HEK293 (cell line): ENCODE measurements around the gene CDH5.
A peak's percentile ranks its signal among the peaks of the same experiment; 100 is the strongest.

ENCODE experiments used
- CTCF ChIA-PET: fragments of 350-600 bp; formaldehyde crosslinking; extraction: SDS; loops from one replicate; lab custom pipeline; 2021; ENCODE audit warnings: antibody characterized with exemption; lab: Yijun Ruan, JAX
- POLR2A ChIA-PET: fragments of 300-600 bp; formaldehyde crosslinking; extraction: SDS; loops from one replicate; lab custom pipeline; 2020; ENCODE audit warnings: antibody characterized with exemption, inconsistent platforms; lab: Yijun Ruan, JAX
- H3K27ac ChIP-seq: fragments of 200-500 bp; sonication (Bioruptor generic); 2 replicates; pipeline ENCODE4 v1.5.1; 2014; ENCODE audit warnings: low read depth, low read length, control low read depth, inconsistent platforms; ENCODE audit errors: extremely low read depth
- H3K36me3 ChIP-seq, 2 experiments: fragments of 200-500 bp in 1 of 2; sonication (Bioruptor generic) in 1 of 2; 1 replicate in 1 of 2; 2 replicates in 1 of 2; pipeline ENCODE4 v1.5.1; 2014 to 2017; ENCODE audit warnings: inconsistent platforms in 2 of 2, low read length in 2 of 2; ENCODE audit not compliant: control insufficient read depth in 2 of 2, insufficient read depth in 1 of 2
- H3K4me1 ChIP-seq: fragments of 200-500 bp; sonication (Bioruptor generic); 2 replicates; pipeline ENCODE4 v1.5.1; 2014; ENCODE audit warnings: mild to moderate bottlenecking, low read length, inconsistent platforms; ENCODE audit not compliant: control insufficient read depth, insufficient read depth
- H3K4me3 ChIP-seq: 2 replicates; pipeline ENCODE4 v1.5.1; 2011; ENCODE audit warnings: low read depth, mild to moderate bottlenecking, control low read depth, low read length, moderate library complexity
- H3K9me3 ChIP-seq: fragments of 200-500 bp; sonication (Bioruptor generic); 2 replicates; pipeline ENCODE4 v1.5.1; 2014; ENCODE audit warnings: low read depth, low read length, inconsistent platforms; ENCODE audit not compliant: control insufficient read depth, insufficient read depth
- CTCF ChIP-seq: fragments of 450-650 bp; formaldehyde crosslinking; IDR thresholded peaks from 2 replicates; pipeline ENCODE4 v1.5.1; 2016; ENCODE audit warnings: missing biosample characterization, missing genetic modification characterization
- HOXD13 ChIP-seq: sonication (generic); formaldehyde crosslinking; IDR thresholded peaks from 2 replicates; pipeline ENCODE4 v1.8.0; 2022; ENCODE audit warnings: missing genetic modification reagents, borderline replicate concordance
- IKZF3 ChIP-seq: fragments of 450-650 bp; IDR thresholded peaks from 2 replicates; pipeline ENCODE4 v1.5.0; 2018; ENCODE audit warnings: missing biosample characterization, mild to moderate bottlenecking, missing genetic modification characterization, moderate library complexity
- PRDM1 ChIP-seq: fragments of 450-650 bp; formaldehyde crosslinking; IDR thresholded peaks from 2 replicates; pipeline ENCODE4; 2016; ENCODE audit warnings: missing biosample characterization, missing genetic modification characterization
- TRIM28 ChIP-seq: IDR thresholded peaks from 2 replicates; pipeline ENCODE4 v1.6.1; 2011; ENCODE audit warnings: low read length, control low read depth, borderline replicate concordance
- ZBTB7A ChIP-seq: fragments of 450-650 bp; formaldehyde crosslinking; IDR thresholded peaks from 2 replicates; pipeline ENCODE4 v1.5.1; 2016; ENCODE audit warnings: low read depth, missing biosample characterization, missing genetic modification characterization
- ZFHX2 ChIP-seq: fragments of 450-650 bp; formaldehyde crosslinking; conservative IDR thresholded peaks from 2 replicates; pipeline ENCODE4 v1.5.1; 2016; ENCODE audit warnings: missing biosample characterization, missing genetic modification characterization
- ZFP3 ChIP-seq: fragments of 450-650 bp; formaldehyde crosslinking; IDR thresholded peaks from 2 replicates; pipeline ENCODE4 v1.5.1; 2016; ENCODE audit warnings: low read depth, missing biosample characterization, missing genetic modification characterization
- ZIC2 ChIP-seq: fragments of 450-650 bp; formaldehyde crosslinking; IDR thresholded peaks from 2 replicates; pipeline ENCODE4 v1.5.1; 2016; ENCODE audit warnings: missing biosample characterization, missing genetic modification characterization
- ZNF133 ChIP-seq: fragments of 450-650 bp; formaldehyde crosslinking; IDR thresholded peaks from 2 replicates; pipeline ENCODE4 v1.5.1; 2016; ENCODE audit warnings: missing biosample characterization, missing genetic modification characterization
- ZNF138 ChIP-seq: fragments of 450-650 bp; formaldehyde crosslinking; IDR thresholded peaks from 2 replicates; pipeline ENCODE4 v1.5.1; 2016; ENCODE audit warnings: missing biosample characterization, missing genetic modification characterization, borderline replicate concordance
- ZNF157 ChIP-seq: fragments of 450-650 bp; formaldehyde crosslinking; IDR thresholded peaks from 2 replicates; pipeline ENCODE4 v1.5.1; 2016; ENCODE audit warnings: missing biosample characterization, missing genetic modification characterization
- ZNF174 ChIP-seq: fragments of 450-650 bp; formaldehyde crosslinking; IDR thresholded peaks from 2 replicates; pipeline ENCODE4 v1.5.0; 2017; ENCODE audit warnings: missing biosample characterization, mild to moderate bottlenecking, missing genetic modification characterization
- ZNF302 ChIP-seq: fragments of 450-650 bp; formaldehyde crosslinking; IDR thresholded peaks from 2 replicates; pipeline ENCODE4 v1.5.1; 2016; ENCODE audit warnings: missing biosample characterization, missing genetic modification characterization, low read depth
- ZNF426 ChIP-seq: fragments of 450-650 bp; formaldehyde crosslinking; IDR thresholded peaks from 2 replicates; pipeline ENCODE4 v1.5.1; 2017; ENCODE audit warnings: missing biosample characterization, missing genetic modification characterization, mild to moderate bottlenecking, inconsistent platforms, moderate library complexity
- ZNF529 ChIP-seq: fragments of 450-650 bp; formaldehyde crosslinking; IDR thresholded peaks from 2 replicates; pipeline ENCODE4 v1.5.1; 2017; ENCODE audit warnings: missing genetic modification characterization, missing biosample characterization; ENCODE audit not compliant: insufficient replicate concordance
- ZNF571 ChIP-seq: fragments of 450-650 bp; formaldehyde crosslinking; IDR thresholded peaks from 2 replicates; pipeline ENCODE4 v1.5.0; 2017; ENCODE audit warnings: missing biosample characterization, missing genetic modification characterization
- ZNF654 ChIP-seq: fragments of 450-650 bp; formaldehyde crosslinking; IDR thresholded peaks from 2 replicates; pipeline ENCODE4 v1.5.1; 2016; ENCODE audit warnings: low read depth, missing biosample characterization, missing genetic modification characterization
- ZNF660 ChIP-seq: fragments of 450-650 bp; IDR thresholded peaks from 2 replicates; pipeline ENCODE4 v1.5.1; 2018; ENCODE audit warnings: missing biosample characterization, mild to moderate bottlenecking, missing genetic modification characterization
- ZNF768 ChIP-seq: fragments of 450-650 bp; formaldehyde crosslinking; IDR thresholded peaks from 2 replicates; pipeline ENCODE4 v1.5.1; 2018; ENCODE audit warnings: missing biosample characterization, mild to moderate bottlenecking, missing genetic modification characterization

Gene CDH5

GRCh38 chr16:66320774-66321173 lies 45.7 kb upstream of the CDH5 start:
- no peaks in the 10 kb centered on the region for H3K9me3 ChIP-seq
- H3K27ac ChIP-seq = no peak overlapping the region
- CTCF ChIA-PET = interaction anchor here (0.7 to 3.6 kb wide), 5 partner anchors 21 to 419 kb away, joined by 3 to 21 read pairs (median 6); no protein-coding TSS in a partner anchor
- TF ChIP-seq ZNF768 (0 out of 2 replicates have a peak, but pooled peaks have one; percentile 55), ZFP3 (no peak), TRIM28 (no peak), HOXD13 (no peak)
- POLR2A ChIA-PET = no interaction called here
- H3K4me3 ChIP-seq = no peak overlapping the region
- no peaks in the 10 kb centered on the region for H3K4me1 ChIP-seq
- H3K36me3 ChIP-seq = no peaks in the 10 kb centered on the region

GRCh38 chr16:66322174-66322573 lies 44.3 kb upstream of the CDH5 start:
- no peak overlapping the region for H3K4me3 ChIP-seq
- no peaks in the 10 kb centered on the region for H3K4me1 ChIP-seq
- TF ChIP-seq ZNF571 (tag by site-specific recombination) = no peak
- no peak for TF ChIP-seq PRDM1 (tag by site-specific recombination)
- no peak for TF ChIP-seq ZBTB7A
- TF ChIP-seq ZNF133 = no peak
- no peak for TF ChIP-seq ZNF426 (tag by site-specific recombination)
- no peaks in the 10 kb centered on the region for H3K9me3 ChIP-seq
- ChIA-PET CTCF (interaction anchor here (0.7 to 1.3 kb wide), 5 partner anchors 20 to 190 kb away, joined by 3 to 6 read pairs (median 4); no protein-coding TSS in a partner anchor), POLR2A (no interaction called here)
- H3K27ac ChIP-seq = no peak overlapping the region
- H3K36me3 ChIP-seq = no peaks in the 10 kb centered on the region

- CTCF ChIA-PET = interaction anchor here (0.6 to 3.9 kb wide), 9 partner anchors 9 to 1122 kb away, joined by 3 to 26 read pairs (median 4); no protein-coding TSS in a partner anchor
These were observed 41.5 kb upstream of the CDH5 start for GRCh38 chr16:66324815-66325515.

More at GRCh38 chr16:66324815-66325515, 41.5 kb upstream of the CDH5 start:
- Histone ChIP-seq H3K27ac (no peak overlapping the region), H3K36me3 (no peaks in the 10 kb centered on the region), H3K4me3 (no peak overlapping the region), H3K4me1 (no peaks in the 10 kb centered on the region), H3K9me3 (no peaks in the 10 kb centered on the region)
- POLR2A ChIA-PET = interaction anchor here (0.6 kb wide), 1 partner anchor 11 kb away, joined by 4 read pairs; no protein-coding TSS in a partner anchor
- TF ChIP-seq ZNF302 (no peak), ZNF660 (tag by site-specific recombination) (no peak), CTCF (tag by site-specific recombination) (peak; percentile 63; the same call in 1 of the 2 replicates), ZFHX2 (tag by site-specific recombination) (no peak), TRIM28 (no peak), IKZF3 (tag by site-specific recombination) (no peak), ZNF138 (tag by site-specific recombination) (no peak), ZNF174 (tag by site-specific recombination) (no peak), ZNF529 (tag by site-specific recombination) (no peak), ZIC2 (tag by site-specific recombination) (no peak), ZNF157 (tag by site-specific recombination) (no peak), ZNF654 (tag by site-specific recombination) (peak; percentile 8; the same call in 1 of the 2 replicates)
- TF ChIP-seq, all 188 proteins: peak for 2
